IMR-90 (cell line): Measurements from ENCODE around the gene RAB3GAP2.

Source experiments
- CTCF ChIP-seq: conservative IDR thresholded peaks from 2 replicates; pipeline ENCODE4 v1.5.1; 2012; ENCODE audit warnings: mild to moderate bottlenecking, low read depth, low read length, improper control_type of control experiment
- MXI1 ChIP-seq: IDR thresholded peaks from 2 replicates; pipeline ENCODE4 v1.6.1; 2012; ENCODE audit warnings: low read depth, mild to moderate bottlenecking, low read length, moderate library complexity, borderline replicate concordance
- POLR2A ChIP-seq: IDR thresholded peaks from 2 replicates; pipeline ENCODE4 v1.6.1; 2012; ENCODE audit warnings: mild to moderate bottlenecking, low read depth, low read length
- RAD21 ChIP-seq: IDR thresholded peaks from 2 replicates; pipeline ENCODE4 v1.6.1; 2012; ENCODE audit warnings: low read length, improper control_type of control experiment
- RCOR1 ChIP-seq: IDR thresholded peaks from 2 replicates; pipeline ENCODE4 v1.6.1; 2012; ENCODE audit warnings: mild to moderate bottlenecking, low read length, improper control_type of control experiment; ENCODE audit not compliant: insufficient replicate concordance
- USF2 ChIP-seq: fragments of 150-350 bp; IDR thresholded peaks from 2 replicates; pipeline ENCODE4 v1.6.1; 2017; ENCODE audit warnings: mild to moderate bottlenecking, antibody characterized with exemption, low read length, low read depth
- TF ChIP-seq, protein P1 (sequence below): fragments of 150-350 bp; IDR thresholded peaks from 2 replicates; pipeline ENCODE4 v1.6.1; 2016; ENCODE audit warnings: low read depth, mild to moderate bottlenecking, low read length, moderate library complexity, borderline replicate concordance

DNA sequence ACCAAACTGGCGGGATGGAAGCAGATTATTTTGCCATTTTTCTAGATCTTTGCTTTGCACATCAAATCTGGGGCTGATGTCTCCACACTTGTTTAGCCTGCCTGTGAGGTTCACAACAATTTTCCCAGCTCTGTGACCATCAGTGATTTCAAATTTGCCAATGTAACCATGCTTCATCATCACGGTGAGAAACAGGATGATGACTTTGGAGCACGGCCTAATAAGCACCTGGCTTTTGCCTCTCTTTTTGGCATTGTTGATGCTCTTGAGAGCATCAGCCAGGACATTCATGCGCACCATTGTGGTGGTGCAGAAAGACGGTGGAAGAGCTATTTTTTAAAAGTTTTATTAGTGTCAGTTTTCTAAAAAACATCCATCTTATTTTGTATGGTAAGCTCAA lies 128.2 kb downstream of the RAB3GAP2 start:
- TF ChIP-seq CTCF = no peak
- no peak for TF ChIP-seq USF2
- no peak for TF ChIP-seq MXI1
- no peak for TF ChIP-seq POLR2A
- TF ChIP-seq RCOR1 = no peak
- TF ChIP-seq RAD21 = no peak
- TF ChIP-seq, protein P1, sequence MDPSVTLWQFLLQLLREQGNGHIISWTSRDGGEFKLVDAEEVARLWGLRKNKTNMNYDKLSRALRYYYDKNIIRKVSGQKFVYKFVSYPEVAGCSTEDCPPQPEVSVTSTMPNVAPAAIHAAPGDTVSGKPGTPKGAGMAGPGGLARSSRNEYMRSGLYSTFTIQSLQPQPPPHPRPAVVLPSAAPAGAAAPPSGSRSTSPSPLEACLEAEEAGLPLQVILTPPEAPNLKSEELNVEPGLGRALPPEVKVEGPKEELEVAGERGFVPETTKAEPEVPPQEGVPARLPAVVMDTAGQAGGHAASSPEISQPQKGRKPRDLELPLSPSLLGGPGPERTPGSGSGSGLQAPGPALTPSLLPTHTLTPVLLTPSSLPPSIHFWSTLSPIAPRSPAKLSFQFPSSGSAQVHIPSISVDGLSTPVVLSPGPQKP = no peak
